ENCODE data around the gene KCNH1.

Gene KCNH1

GRCh38 chr1:210920258-210920657 lies 213.7 kb downstream of the KCNH1 start:
- no peak for DNase-seq (ENCODE audit: low spot score)

DNA sequence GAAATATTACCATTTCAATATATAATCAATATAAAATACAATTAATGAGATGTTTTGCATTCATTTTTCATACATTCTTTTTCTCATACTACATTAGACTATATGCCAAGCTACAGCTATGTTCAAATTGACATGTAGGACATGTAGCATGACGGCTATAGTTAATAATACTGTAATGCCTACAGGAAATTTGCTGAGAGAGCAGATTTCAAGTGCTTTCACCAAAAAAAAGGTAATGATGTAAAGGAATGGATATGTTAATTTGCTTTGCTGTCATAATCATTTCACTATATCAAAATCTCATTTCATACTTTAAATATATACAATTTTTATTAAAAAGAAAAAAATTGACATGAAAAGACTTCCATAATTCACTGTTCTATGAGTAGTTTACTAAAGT lies 215.1 kb downstream of the KCNH1 start:
- DNase-seq (ENCODE audit: low spot score) = no peak

DNA sequence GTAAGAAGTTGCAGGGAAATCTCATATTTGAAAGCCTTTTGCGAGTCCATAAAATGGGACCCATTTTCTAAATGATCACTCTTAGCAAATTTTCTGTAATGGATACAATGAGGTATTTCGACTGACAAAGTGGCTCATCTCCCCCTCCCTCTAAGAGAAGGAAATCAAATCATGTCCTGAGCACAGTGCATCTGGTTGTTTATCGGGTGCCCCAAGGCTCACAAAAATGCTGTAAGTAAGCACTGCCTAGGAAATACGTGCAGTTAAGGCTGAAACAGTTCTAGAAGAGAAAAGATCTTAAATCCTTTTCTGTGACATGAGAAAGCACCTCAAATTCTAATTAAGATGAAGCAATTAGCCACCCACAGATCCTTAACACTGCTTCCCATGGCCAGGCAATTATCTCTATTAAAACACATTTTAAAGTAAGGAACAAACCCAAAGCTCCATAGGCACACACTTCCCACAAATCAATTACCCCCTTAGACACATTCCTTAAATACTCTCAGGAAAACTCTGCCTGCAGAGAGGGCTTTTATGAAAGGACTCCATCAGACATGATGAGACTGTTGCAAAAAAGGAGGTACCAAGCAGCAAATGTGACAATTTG lies 216.3 kb downstream of the KCNH1 start:
- no peak for DNase-seq (ENCODE audit: low spot score)

DNA sequence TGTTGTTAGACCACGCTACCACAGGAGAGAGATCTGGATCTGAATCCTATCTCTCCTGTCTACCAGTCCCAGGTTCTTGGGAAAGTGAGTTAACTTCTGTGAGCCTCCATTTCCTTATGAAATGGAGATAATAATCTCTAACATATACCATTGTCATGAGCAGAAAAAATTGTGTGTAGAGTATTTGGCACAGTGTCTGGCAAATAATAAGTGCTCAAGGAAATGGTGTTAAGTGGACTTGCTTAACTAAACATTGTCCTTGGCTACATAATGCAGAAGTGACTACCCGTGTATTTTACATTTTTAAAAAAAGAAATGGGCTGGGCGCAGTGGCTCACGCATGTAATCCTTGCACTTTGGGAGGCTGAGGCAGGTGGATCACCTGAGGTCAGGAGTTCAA lies 217.4 kb downstream of the KCNH1 start:
- no peak for DNase-seq (ENCODE audit: low spot score)

DNA sequence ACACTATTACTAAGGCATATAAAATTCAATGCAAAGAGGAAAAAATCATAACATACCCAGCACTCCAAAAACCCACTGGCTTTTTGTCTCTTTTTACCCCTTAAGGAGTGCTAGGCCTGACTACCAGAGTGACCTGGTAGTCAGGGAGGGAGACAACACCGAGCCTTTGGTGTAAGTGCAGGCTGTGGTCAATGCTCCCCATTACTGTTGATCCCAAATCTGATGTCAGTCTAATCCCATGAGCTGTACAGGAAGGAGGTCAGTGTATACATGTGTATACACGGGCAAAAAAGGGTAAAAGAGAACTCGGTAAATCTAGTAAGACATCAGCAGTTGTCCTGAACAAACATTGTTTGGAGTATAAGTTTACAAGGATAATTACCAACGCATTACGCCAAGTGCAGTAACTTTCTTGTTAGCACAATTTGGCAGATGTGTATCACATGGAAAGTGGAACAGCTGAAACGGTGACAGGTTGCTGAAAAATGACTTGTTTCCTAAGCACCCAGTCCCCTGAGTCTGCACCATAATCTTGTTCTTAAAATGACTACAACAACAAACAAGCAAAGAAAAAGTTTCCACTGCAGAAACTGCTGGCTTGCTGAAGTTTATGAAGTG lies 217.9 kb downstream of the KCNH1 start:
- DNase-seq (ENCODE audit: low spot score) = no peak

- no peak for DNase-seq (ENCODE audit: low spot score)
Measured at GRCh38 chr1:210912752-210913151, 221.2 kb downstream of the KCNH1 start.

DNA sequence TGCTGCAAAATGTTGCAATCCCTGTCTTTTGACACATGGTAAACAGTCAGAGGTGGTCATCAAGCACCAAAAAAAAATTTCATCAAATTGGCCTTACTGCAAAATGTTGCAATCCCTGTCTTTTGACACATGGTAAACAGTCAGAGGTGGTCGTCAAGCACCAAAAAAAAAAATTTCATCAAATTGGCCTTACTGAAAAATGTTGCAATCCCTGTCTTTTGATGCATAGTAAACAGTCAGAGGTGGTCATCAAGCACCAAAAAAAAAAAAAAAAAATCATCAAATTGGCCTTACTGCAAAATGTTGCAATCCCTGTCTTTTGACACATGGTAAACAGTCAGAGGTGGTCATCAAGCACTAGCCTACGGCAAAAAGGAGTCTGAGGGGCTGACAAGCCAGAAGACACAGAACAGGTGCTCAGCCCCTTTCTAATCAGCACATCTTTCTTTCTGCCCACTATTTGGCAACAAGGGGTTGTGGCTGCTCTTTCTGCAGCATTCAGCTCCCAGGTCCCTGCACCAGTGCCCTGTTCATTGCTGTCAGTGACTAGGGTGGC lies 223.8 kb downstream of the KCNH1 start:
- no peak for DNase-seq (ENCODE audit: low spot score)

- no peak for DNase-seq (ENCODE audit: low spot score)
Measured at GRCh38 chr1:210908791-210909190, 225.2 kb downstream of the KCNH1 start.

- no peak for DNase-seq (ENCODE audit: low spot score)
Measured at GRCh38 chr1:210908257-210908656, 225.7 kb downstream of the KCNH1 start.

GRCh38 chr1:210907251-210907805 lies 226.6 kb downstream of the KCNH1 start:
- DNase-seq (ENCODE audit: low spot score) = no peak

- peak; percentile 18 for DNase-seq (ENCODE audit: low spot score)
Measured at GRCh38 chr1:210905944-210906453, 227.9 kb downstream of the KCNH1 start.

DNA sequence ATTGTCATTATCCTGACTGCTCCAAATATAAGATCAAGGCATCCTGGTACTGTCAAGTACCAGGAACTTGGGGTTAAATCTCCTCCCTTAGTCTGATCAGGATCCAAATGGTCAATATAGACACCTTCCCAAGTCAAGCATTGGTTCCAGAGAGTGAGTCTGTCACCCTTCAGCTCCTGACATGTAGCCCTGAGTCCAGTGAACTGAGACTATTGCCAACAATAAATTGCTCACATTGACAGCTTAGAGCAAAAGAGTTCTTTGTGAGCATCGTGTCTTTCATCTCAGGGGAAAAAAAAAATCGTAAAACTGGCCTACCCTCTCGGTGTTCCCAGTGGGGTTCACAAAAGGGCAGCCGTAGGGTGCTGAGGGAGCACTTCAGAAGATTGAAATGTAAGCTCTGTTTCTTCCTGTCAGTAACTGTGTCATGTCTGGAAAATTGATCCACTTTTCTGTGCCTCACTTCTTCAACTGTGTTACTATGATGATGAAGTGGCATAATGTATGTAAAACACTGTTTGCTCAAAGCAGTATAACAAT lies 228.5 kb downstream of the KCNH1 start:
- no peak for DNase-seq (ENCODE audit: low spot score)

DNA sequence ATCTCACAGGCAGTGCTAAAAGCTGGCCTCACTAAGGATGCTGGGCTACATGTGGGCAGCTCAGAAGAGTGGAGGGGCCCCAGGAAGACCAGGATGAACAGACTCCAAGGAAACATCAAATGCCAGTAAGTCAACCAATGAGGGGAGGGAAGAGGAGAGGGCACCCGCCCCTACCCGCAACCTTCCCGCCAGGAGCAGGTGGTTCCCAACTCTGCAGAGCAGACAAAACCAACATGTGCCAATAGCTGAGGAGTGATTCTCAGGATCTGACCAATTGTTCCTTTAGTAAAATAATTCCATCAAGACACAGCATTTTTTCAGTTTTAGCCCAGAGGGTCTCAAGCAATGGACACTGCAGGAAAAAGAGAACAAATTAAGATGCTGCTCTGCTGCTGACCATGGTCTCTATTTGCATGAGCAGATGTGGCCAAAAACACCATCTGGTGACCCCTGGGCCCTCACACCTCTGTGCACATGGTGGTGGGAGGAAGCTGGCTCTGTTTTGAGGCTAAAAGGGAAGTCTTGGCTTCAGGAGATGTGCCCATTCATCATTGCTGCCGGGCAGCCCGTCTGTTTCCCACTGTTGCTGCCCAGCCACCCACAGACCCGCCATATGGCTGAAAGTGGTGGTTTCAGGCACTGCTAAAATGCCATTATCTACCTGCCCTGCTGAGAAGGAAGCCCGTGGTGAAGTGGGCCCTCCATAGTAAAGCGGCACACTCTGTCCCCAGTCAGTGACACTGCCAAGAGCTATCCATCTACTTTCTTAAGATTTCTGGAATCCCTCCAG lies 231.8 kb downstream of the KCNH1 start:
- no peak for DNase-seq (ENCODE audit: low spot score)

DNA sequence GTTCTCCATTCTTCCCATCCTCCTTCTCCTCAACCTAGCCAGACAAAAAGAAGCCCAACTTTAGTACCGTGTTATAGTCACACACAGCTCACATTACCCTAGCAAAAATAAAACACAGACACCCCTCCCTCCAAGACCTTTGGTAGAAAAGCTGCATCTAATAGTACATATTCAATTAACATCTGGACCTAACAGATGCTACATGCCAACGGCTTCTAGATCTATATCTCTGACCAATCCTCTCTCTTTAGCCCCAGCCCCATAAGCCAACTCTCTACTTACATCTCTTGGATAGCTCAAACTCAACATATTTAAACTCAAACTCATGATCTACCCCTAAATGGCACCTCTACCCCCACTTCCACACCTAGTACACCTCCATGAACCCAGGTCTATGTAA lies 233.1 kb downstream of the KCNH1 start:
- no peak for DNase-seq (ENCODE audit: low spot score)

DNA sequence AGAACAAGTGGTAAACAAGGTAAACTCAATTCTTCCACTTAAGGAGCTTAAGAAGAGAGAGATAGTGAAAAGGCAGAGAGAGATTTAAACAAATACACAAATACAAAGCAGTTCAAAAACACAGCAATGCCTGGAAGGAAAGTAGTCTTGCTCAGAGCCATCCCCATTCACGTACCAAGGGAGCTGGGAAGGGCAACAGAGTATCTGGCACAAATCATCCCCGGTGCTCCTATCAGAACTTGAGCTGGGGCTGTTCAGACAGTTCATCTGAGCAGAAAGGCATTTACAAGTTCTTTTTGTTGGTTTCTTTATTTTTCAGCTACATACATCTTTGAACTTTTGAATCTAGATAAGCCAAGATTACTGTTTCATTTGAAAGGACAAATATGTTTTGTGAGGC lies 233.9 kb downstream of the KCNH1 start:
- DNase-seq (ENCODE audit: low spot score) = no peak

DNA sequence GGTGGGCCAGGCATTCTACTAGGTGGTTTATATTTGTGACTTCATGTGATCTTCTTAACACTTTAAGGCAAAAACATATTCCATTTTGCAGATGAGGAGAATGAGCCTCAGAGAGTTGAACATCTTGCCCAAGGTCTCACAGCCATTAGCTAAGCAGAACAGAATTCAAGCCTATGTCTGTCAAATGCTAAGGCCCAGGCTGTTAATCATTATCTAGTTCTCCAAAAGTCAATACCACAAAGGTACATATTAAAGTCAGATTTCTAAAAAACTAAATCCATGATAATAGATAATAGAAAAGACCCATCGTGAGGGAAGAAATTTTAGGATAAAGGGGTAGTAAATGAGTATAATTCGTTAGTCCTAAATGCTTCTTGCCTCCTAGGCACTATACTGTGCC lies 234.3 kb downstream of the KCNH1 start:
- DNase-seq (ENCODE audit: low spot score) = no peak

DNA sequence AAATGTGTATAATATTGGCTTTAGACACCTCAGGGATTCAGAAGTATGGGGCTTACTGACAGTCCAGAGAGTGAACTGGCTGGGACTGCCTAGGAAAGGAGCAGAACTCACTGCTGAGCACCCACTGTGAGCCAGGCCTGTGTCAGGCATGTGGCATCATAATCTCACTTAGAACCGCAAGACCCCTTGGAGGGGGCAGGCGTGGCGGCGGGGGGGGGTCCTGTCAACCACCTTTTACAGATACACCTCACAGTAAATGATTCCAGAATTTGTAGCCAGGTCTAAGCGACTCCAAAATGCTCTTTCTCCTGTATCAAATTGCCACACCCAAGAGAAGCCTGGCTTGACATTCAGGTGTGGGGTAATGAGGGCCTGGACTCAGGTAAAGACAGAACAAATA lies 235.5 kb downstream of the KCNH1 start:
- DNase-seq (ENCODE audit: low spot score) = no peak

DNA sequence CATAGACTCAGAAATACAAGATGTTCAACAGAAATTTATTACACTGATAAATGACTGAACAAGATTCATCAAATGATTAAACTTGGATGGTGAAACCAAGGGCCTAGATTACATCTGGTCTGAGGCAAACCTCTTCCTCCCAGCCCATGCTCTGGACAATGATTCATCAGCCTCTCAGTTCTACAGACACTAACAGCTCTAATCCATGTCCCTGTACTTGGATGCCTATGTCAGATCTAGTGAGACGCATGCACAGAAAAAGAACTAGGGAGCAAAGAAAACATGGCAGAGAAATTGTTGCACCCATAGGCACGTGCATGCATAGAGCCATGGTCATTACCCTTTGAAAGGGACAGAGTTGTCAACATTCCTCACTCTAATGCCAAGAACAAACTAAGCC lies 250.1 kb downstream of the KCNH1 start:
- DNase-seq (ENCODE audit: low spot score) = no peak

DNA sequence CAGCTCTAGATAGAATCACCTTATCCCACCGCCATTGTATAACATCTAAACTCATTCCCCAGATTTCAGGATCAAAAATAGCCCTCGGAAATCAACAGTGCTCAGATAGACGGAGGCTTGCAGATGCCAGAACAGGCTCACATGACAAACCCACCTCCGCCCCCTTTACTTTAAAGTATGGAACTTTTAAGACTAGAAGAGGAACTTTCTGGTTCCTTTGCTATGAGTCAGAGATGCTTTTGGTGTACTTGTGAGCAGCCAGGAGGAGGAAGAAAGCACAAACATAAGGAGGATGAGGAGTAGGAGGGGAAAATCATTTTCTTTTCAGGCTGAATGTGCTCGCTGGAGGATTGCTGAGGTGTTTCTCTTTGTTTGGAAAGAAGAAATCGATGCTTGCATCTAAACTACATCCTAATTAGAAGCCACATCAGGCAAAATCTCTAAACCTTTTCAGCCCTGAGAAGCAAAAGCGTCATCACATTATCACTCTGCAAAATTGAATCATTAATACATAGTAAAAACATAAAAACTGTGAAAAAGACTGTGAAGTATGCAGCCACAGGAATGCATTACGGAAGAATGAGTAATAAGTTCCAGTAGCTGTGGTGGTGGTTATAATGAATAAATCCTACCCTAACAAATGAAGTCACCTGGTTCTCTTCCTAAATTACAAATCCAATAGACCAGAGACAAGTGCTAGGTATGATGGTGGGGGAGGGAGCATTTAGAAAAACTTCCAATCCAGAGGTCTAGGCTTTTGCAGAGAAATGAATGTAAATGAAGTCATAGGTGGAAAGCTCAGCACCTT lies 251.3 kb downstream of the KCNH1 start:
- DNase-seq (ENCODE audit: low spot score) = peak; percentile 17

DNA sequence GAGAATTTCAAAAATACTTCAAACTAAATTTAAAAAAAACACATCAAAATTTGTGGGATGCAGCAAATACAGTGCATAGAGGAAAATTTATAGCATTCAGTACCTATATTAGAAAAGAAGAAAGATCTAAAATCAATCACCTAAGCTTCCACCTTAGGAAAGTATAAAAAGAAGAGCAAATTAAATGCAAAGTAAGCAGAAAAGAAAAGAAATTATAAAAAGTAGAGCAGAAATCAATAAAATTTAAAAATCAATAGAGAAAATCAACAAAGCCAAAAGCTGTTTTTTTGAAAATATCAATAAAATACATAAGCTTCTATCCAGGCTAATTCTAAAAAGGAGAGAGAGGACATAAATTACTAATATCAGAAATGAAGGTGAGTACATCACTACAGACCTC lies 255.4 kb downstream of the KCNH1 start:
- no peak for DNase-seq (ENCODE audit: low spot score)

GRCh38 chr1:210876275-210876674 lies 257.7 kb downstream of the KCNH1 start:
- DNase-seq (ENCODE audit: low spot score) = no peak

GRCh38 chr1:210866532-210866931 lies 267.4 kb downstream of the KCNH1 start:
- DNase-seq (ENCODE audit: low spot score) = no peak
